Measurements from ENCODE around the gene RBMS3. TPM values are rescaled to one million over a fixed set of nuclear protein-coding genes. Genes with fewer than 3 reads are reported as not detected.

Gene RBMS3
- total RNA-seq, 1 experiment from 2014 or later: 74.2 TPM

DNA sequence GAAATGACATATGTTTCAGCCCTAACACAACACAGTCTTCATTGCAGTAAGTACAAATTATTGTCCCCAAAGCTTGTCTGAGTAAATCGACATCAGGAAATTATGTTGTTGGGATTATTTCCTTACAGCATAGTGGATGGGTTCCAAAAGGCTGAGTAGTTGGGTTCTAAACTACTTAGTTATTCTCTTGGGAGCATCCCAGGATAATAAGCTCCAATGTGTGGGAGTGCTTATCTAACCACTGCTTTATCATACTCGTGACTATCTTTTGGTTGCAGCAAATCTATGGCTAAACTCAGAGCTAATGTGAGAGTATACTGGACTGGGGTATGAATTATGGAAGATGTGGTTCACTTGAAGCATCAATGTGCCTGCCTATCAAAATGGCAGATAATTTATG, 128.5 kb downstream of the RBMS3 start:
- peaks cover 11% of the 10 kb centered on the region for H3K4me1 Mint-ChIP-seq (ENCODE audit: insufficient read depth, unreplicated experiment)
- ChIA-PET POLR2A (interaction anchor here (0.6 kb wide), 1 partner anchor 423 kb away, joined by 4 read pairs; no protein-coding TSS in a partner anchor), CTCF (interaction anchor here (1.0 to 1.4 kb wide), 2 partner anchors 14 to 120 kb away, joined by 4 to 6 read pairs; no protein-coding TSS in a partner anchor)
- TF ChIP-seq, protein P1, sequence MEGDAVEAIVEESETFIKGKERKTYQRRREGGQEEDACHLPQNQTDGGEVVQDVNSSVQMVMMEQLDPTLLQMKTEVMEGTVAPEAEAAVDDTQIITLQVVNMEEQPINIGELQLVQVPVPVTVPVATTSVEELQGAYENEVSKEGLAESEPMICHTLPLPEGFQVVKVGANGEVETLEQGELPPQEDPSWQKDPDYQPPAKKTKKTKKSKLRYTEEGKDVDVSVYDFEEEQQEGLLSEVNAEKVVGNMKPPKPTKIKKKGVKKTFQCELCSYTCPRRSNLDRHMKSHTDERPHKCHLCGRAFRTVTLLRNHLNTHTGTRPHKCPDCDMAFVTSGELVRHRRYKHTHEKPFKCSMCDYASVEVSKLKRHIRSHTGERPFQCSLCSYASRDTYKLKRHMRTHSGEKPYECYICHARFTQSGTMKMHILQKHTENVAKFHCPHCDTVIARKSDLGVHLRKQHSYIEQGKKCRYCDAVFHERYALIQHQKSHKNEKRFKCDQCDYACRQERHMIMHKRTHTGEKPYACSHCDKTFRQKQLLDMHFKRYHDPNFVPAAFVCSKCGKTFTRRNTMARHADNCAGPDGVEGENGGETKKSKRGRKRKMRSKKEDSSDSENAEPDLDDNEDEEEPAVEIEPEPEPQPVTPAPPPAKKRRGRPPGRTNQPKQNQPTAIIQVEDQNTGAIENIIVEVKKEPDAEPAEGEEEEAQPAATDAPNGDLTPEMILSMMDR (IDR thresholded peaks at IDR 0.05; ENCODE audit: unreplicated experiment): no peak
- peaks cover 7% of the 10 kb centered on the region for H3K36me3 Mint-ChIP-seq (ENCODE audit: insufficient read depth, unreplicated experiment)
- no peak overlapping the region for H3K4me3 Mint-ChIP-seq (ENCODE audit: unreplicated experiment)
- intact Hi-C loops (cut with micrococcal nuclease): no loop called here
- H3K27me3 Mint-ChIP-seq (ENCODE audit: insufficient read depth, unreplicated experiment): no peaks in the 10 kb centered on the region
- no peaks in the 10 kb centered on the region for H3K9me3 Mint-ChIP-seq (ENCODE audit: unreplicated experiment)
- BruUV-seq (replicated peaks): no TSS peak
- H3K27ac Mint-ChIP-seq (ENCODE audit: low read depth, unreplicated experiment): no peak overlapping the region
- no peak for DNase-seq (ENCODE audit: unreplicated experiment)

DNA sequence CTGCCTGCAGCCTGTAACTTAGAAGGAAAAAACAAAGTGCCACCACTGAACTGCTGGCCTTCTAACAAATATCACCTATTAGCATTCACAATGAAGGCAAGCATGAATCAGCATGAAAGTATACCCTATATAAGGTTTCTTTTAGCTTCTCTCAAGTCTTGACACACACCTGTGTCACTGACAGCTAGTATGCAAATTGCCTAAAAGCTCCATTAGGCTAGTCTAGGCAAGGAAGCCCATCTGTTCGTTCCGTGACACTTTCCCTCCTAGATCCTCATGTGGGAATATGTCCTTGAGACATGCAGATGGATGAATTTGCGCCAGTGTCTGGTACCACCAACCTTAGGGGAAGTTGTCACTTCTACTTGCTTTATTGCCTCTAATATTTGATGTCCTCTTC, 129.3 kb downstream of the RBMS3 start:
- peaks cover 14% of the 10 kb centered on the region for H3K4me1 Mint-ChIP-seq (ENCODE audit: insufficient read depth, unreplicated experiment)
- no peaks in the 10 kb centered on the region for H3K27me3 Mint-ChIP-seq (ENCODE audit: insufficient read depth, unreplicated experiment)
- H3K36me3 Mint-ChIP-seq (ENCODE audit: insufficient read depth, unreplicated experiment): peaks cover 7% of the 10 kb centered on the region
- no TSS peak for BruUV-seq (replicated peaks)
- POLR2A ChIA-PET: no interaction called here
- intact Hi-C loops (cut with micrococcal nuclease): no loop called here
- TF ChIP-seq, protein P1 (IDR thresholded peaks at IDR 0.05; ENCODE audit: unreplicated experiment): no peak
- H3K4me3 Mint-ChIP-seq (ENCODE audit: unreplicated experiment): no peak overlapping the region
- H3K9me3 Mint-ChIP-seq (ENCODE audit: unreplicated experiment): no peaks in the 10 kb centered on the region
- H3K27ac Mint-ChIP-seq (ENCODE audit: low read depth, unreplicated experiment): no peak overlapping the region
- no peak for DNase-seq (ENCODE audit: unreplicated experiment)
- CTCF ChIA-PET: no interaction called here

DNA sequence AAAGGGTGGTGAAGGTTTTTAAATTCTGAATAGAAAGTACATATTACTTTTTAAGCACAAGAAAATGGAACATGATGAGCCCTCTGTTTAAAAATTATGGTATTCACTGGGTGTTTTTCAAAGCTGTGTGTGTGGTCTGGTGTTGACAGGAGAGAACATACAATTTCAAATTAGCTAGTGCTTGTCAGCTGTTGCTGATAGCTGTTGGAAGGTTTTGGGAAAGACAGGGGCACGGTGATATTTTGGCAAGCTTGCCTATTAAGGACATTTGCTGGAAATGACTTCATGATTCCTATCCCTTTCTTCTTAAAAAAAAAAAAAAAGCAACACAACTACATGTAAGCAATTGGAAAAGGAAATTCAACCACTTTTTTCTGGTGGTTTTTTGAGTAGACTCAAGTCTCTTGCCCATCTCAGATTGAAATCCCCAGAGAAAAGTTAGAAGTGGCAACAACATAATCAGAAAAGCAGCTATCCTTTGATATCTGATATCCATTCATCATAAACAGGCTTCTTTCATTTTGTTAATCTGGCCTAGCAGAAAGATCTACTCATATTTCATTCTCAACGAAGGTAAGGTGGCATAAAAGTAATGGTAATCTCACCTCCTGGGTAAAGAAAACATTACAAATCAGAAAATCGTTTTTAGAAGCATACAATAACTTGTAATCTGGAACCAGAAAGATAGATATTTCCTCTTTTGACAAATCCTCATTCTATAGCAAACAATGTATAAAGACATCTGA, 130.0 kb downstream of the RBMS3 start:
- intact Hi-C loops (cut with micrococcal nuclease): no loop called here
- Mint-ChIP-seq H3K36me3 (ENCODE audit: insufficient read depth, unreplicated experiment) (peaks cover 7% of the 10 kb centered on the region), H3K4me3 (ENCODE audit: unreplicated experiment) (no peak overlapping the region), H3K27me3 (ENCODE audit: insufficient read depth, unreplicated experiment) (no peaks in the 10 kb centered on the region), H3K4me1 (ENCODE audit: insufficient read depth, unreplicated experiment) (peaks cover 17% of the 10 kb centered on the region), H3K27ac (ENCODE audit: low read depth, unreplicated experiment) (no peak overlapping the region), H3K9me3 (ENCODE audit: unreplicated experiment) (no peaks in the 10 kb centered on the region)
- TF ChIP-seq, protein P1 (IDR thresholded peaks at IDR 0.05; ENCODE audit: unreplicated experiment): no peak
- POLR2A ChIA-PET: no interaction called here
- CTCF ChIA-PET: interaction anchor here (0.6 to 0.8 kb wide), 2 partner anchors 77 to 566 kb away, joined by 3 to 5 read pairs; no protein-coding TSS in a partner anchor
- no peak for DNase-seq (ENCODE audit: unreplicated experiment)
- BruUV-seq (replicated peaks): no TSS peak

DNA sequence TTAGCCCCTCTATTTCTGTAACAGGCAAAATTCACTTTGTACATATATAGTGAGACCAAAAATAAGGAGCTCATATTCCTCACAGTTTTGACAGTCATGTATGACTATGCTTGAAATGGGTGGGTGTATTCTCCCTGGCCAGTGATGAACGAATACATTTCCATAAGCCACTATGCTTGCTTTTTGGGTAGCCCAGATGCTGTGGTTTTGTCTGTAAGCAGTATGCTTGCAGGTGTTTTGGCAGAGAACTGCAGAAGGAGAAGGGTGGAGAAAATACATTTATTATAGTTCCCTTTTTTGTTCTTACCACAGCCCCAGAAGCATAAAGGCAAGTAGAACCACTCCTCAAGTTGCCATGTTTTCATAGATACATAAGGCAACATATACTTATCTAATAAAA, 131.2 kb downstream of the RBMS3 start:
- no TSS peak for BruUV-seq (replicated peaks)
- DNase-seq (ENCODE audit: unreplicated experiment): no peak
- Mint-ChIP-seq H3K4me3 (ENCODE audit: unreplicated experiment) (no peak overlapping the region), H3K36me3 (ENCODE audit: insufficient read depth, unreplicated experiment) (peaks cover 7% of the 10 kb centered on the region), H3K27me3 (ENCODE audit: insufficient read depth, unreplicated experiment) (no peaks in the 10 kb centered on the region), H3K4me1 (ENCODE audit: insufficient read depth, unreplicated experiment) (peaks cover 13% of the 10 kb centered on the region), H3K27ac (ENCODE audit: low read depth, unreplicated experiment) (no peak overlapping the region), H3K9me3 (ENCODE audit: unreplicated experiment) (no peaks in the 10 kb centered on the region)
- intact Hi-C loops (cut with micrococcal nuclease): no loop called here
- TF ChIP-seq, protein P1 (IDR thresholded peaks at IDR 0.05; ENCODE audit: unreplicated experiment): no peak
- POLR2A ChIA-PET: interaction anchor here (0.6 kb wide), 1 partner anchor 132 kb away, joined by 4 read pairs; no protein-coding TSS in a partner anchor
- CTCF ChIA-PET: interaction anchor here (0.6 to 0.7 kb wide), 2 partner anchors 8 to 31 kb away, joined by 3 read pairs; no protein-coding TSS in a partner anchor

All from MCF 10A (cell line).